Measurements from ENCODE around the gene NOTUM.

DNA sequence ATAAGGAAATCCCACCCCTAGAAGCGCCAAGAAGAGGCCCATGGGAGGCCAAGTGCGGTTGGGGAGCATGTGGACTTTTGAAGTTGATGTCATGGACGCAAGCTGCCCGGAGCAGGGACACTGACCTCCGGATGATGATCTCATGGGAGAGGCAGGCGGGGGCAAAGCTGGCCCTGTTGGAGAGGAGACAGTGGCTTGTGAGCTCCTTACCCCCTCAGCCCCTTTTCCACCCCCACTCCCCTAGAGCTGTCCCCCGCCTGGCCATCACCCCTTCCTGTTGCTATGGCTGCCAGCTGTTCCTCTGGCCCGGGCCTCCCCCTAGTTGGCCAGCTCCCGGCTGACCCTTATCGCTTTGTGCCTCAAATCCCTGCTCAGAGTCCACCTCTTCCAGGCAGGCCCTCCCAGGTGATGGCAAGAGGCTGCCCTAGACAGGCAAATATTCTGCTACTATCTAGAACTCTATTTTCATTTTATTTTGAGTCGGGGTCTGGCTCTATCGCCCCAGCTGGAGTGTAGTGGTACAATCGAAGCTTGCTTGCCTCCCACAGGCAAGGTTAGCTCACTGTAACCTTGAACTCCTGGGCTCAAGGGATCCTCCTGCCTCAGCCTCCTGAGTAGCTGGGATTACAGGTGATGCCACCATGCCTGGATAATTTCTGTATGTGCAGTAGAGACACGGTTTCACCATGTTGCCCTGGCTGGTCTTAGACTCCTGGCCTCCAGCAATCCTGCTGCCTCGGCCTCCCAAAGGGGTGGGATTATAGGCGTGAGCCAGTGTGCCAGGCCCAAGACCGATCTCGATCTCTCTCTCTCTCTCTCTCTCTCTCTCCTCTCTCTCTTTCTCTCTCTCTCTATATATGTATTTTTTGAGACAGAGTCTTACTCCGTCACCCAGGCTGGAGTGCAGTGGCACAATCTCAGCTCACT lies 6.6 kb downstream of the NOTUM start:
- TF ChIP-seq, protein P1, sequence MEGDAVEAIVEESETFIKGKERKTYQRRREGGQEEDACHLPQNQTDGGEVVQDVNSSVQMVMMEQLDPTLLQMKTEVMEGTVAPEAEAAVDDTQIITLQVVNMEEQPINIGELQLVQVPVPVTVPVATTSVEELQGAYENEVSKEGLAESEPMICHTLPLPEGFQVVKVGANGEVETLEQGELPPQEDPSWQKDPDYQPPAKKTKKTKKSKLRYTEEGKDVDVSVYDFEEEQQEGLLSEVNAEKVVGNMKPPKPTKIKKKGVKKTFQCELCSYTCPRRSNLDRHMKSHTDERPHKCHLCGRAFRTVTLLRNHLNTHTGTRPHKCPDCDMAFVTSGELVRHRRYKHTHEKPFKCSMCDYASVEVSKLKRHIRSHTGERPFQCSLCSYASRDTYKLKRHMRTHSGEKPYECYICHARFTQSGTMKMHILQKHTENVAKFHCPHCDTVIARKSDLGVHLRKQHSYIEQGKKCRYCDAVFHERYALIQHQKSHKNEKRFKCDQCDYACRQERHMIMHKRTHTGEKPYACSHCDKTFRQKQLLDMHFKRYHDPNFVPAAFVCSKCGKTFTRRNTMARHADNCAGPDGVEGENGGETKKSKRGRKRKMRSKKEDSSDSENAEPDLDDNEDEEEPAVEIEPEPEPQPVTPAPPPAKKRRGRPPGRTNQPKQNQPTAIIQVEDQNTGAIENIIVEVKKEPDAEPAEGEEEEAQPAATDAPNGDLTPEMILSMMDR (conservative IDR thresholded peaks at IDR 0.05 in 1 of 2, IDR thresholded peaks at IDR 0.05 in 1 of 2; ENCODE audit: low read depth in 1 of 2, low read length in 2 of 2): no peak
- no peak for TF ChIP-seq EZH2 (IDR thresholded peaks at IDR 0.05; ENCODE audit: low read length, missing control alignments)
